Stimulated activated CD8-positive, alpha-beta memory T cell treated with anti-CD3 and anti-CD28 coated beads, Interleukin-7, amount 100 ng/mL, for 1 hour (primary cell): ENCODE results near the gene AFDN.

ENCODE experiments used
- DNase-seq, 2 donors: peaks; one replicate each; pipeline ENCODE4 v3.0.0-alpha.2; 2020; ENCODE audit warnings: low read depth in 2 of 2

AFDN gene

GRCh38 chr6:167812088-167812487 lies 14.6 kb upstream of the AFDN start:
- DNase-seq, result no peak

GRCh38 chr6:167815296-167815980 lies 11.3 kb upstream of the AFDN start:
- no peak for DNase-seq

- no peak for DNase-seq
These were observed 9.7 kb upstream of the AFDN start for GRCh38 chr6:167817016-167817415.

- DNase-seq, result no peak
These were observed 9.0 kb upstream of the AFDN start for GRCh38 chr6:167817729-167818128.

GRCh38 chr6:167819576-167819975 lies 7.1 kb upstream of the AFDN start:
- no peak for DNase-seq

- no peak for DNase-seq
These were observed 6.0 kb upstream of the AFDN start for GRCh38 chr6:167820681-167821080.

GRCh38 chr6:167824591-167825331 lies 1.9 kb upstream of the AFDN start:
- DNase-seq, result no peak

GRCh38 chr6:167825332-167826229 lies 1.1 kb upstream of the AFDN start:
- DNase-seq, result no peak

- DNase-seq, result peak; percentile 19 to 32
These were observed 348 bp upstream of the AFDN start for GRCh38 chr6:167826230-167826895.

GRCh38 chr6:167827583-167828324 lies 1.0 kb downstream of the AFDN start:
- no peak for DNase-seq

- DNase-seq, result no peak
These were observed 1.7 kb downstream of the AFDN start for GRCh38 chr6:167828325-167828956.

GRCh38 chr6:167829513-167829912 lies 2.8 kb downstream of the AFDN start:
- no peak for DNase-seq

- no peak for DNase-seq
These were observed 4.6 kb downstream of the AFDN start for GRCh38 chr6:167831281-167831828.

- no peak for DNase-seq
These were observed 6.0 kb downstream of the AFDN start for GRCh38 chr6:167832497-167833395.

GRCh38 chr6:167833396-167833763 lies 6.7 kb downstream of the AFDN start:
- no peak for DNase-seq

- DNase-seq, result no peak
These were observed 8.5 kb downstream of the AFDN start for GRCh38 chr6:167835260-167835659.

GRCh38 chr6:167836721-167837120 lies 10.0 kb downstream of the AFDN start:
- DNase-seq, result no peak

GRCh38 chr6:167838207-167838748 lies 11.6 kb downstream of the AFDN start:
- no peak for DNase-seq

GRCh38 chr6:167839343-167839742 lies 12.6 kb downstream of the AFDN start:
- no peak for DNase-seq
